Activated CD4-positive, alpha-beta T cell treated with anti-CD3 and anti-CD28 coated beads for 24 hours (primary cell): Measurements from ENCODE around the gene DNAJC11.

Experiments
- DNase-seq, 2 donors: peaks; one replicate each; pipeline ENCODE4 v3.0.0-alpha.2; 2020; ENCODE audit warnings: low read depth in 2 of 2

Gene DNAJC11

GRCh38 chr1:6624710-6625583 lies 76.7 kb downstream of the DNAJC11 start, which contains the start of gene THAP3:
Gene THAP3 (plus strand): TSS chr1:6624868. CDS start chr1:6625219, 351 bp downstream.
- peak; percentile 85 to 89 for DNase-seq

GRCh38 chr1:6623269-6623965 lies 78.2 kb downstream of the DNAJC11 start:
- no peak for DNase-seq

- DNase-seq, result no peak
Observed at GRCh38 chr1:6622396-6623152, 79.0 kb downstream of the DNAJC11 start.

- DNase-seq, result no peak
Observed at GRCh38 chr1:6621429-6622391, 79.9 kb downstream of the DNAJC11 start.

- DNase-seq, result no peak
Observed at GRCh38 chr1:6619045-6619444, 82.6 kb downstream of the DNAJC11 start.

- no peak for DNase-seq
Observed at GRCh38 chr1:6614929-6615785, 86.5 kb downstream of the DNAJC11 start.

- DNase-seq, result no peak
Observed at GRCh38 chr1:6614019-6614928, 87.3 kb downstream of the DNAJC11 start.

GRCh38 chr1:6613361-6614018 lies 88.1 kb downstream of the DNAJC11 start, which contains the start of gene PHF13:
Gene PHF13 (plus strand): TSS chr1:6613731. CDS start chr1:6614067, 336 bp downstream.
- peak; percentile 99 for DNase-seq

- no peak for DNase-seq
Observed at GRCh38 chr1:6612641-6613360, 88.8 kb downstream of the DNAJC11 start.

GRCh38 chr1:6603915-6604558 lies 97.6 kb downstream of the DNAJC11 start:
- no peak for DNase-seq

GRCh38 chr1:6603238-6603914 lies 98.2 kb downstream of the DNAJC11 start:
- DNase-seq, result no peak

GRCh38 chr1:6602669-6603237 lies 98.9 kb downstream of the DNAJC11 start, which contains the start of gene KLHL21:
Gene KLHL21 (minus strand): TSS chr1:6602869. CDS start chr1:6602817, 52 bp downstream.
- peak; percentile 74 to 77 for DNase-seq

GRCh38 chr1:6601923-6602668 lies 99.5 kb downstream of the DNAJC11 start:
- DNase-seq, result no peak

GRCh38 chr1:6601049-6601922 lies 100.3 kb downstream of the DNAJC11 start:
- peak; percentile 73 to 75 for DNase-seq
